ENCODE results near the gene IDH1.

GRCh38 chr2:208240619-208241209, 14.2 kb downstream of the IDH1 start:
- TF ChIP-seq CTCF (IDR thresholded peaks at IDR 0.05) = no peak
- TF ChIP-seq EP300 (IDR thresholded peaks at IDR 0.05) = no peak

Measured in tibial nerve (tissue), 4 donors.